HG03066 (cell line): ENCODE data around the gene AQP4.

Source experiments
- ATAC-seq: cut with Tn5 transposase; IDR thresholded peaks from one replicate; pipeline ENCODE4 v1.9.1; 2021; ENCODE audit warnings: low read depth; ENCODE audit not compliant: unreplicated experiment

The AQP4 gene

GRCh38 chr18:26843760-26844159, 21.7 kb downstream of the AQP4 start:
- no peak for ATAC-seq

GRCh38 chr18:26840965-26841364, 24.5 kb downstream of the AQP4 start:
- ATAC-seq = no peak

GRCh38 chr18:26839609-26840008, 25.9 kb downstream of the AQP4 start:
- no peak for ATAC-seq

GRCh38 chr18:26832302-26832701, 33.2 kb downstream of the AQP4 start:
- ATAC-seq = no peak

GRCh38 chr18:26827581-26827980, 37.9 kb downstream of the AQP4 start:
- ATAC-seq = no peak

- ATAC-seq = no peak
These were observed 38.8 kb downstream of the AQP4 start for GRCh38 chr18:26826656-26827235.

GRCh38 chr18:26821181-26821580, 44.3 kb downstream of the AQP4 start:
- no peak for ATAC-seq

- no peak for ATAC-seq
These were observed 46.5 kb downstream of the AQP4 start for GRCh38 chr18:26819046-26819445.

- no peak for ATAC-seq
These were observed 47.0 kb downstream of the AQP4 start for GRCh38 chr18:26818461-26818860.

- peak; percentile 54 for ATAC-seq
These were observed 52.5 kb downstream of the AQP4 start for GRCh38 chr18:26813043-26813442.

- ATAC-seq = no peak
These were observed 53.0 kb downstream of the AQP4 start for GRCh38 chr18:26812462-26812861.

- no peak for ATAC-seq
These were observed 56.2 kb downstream of the AQP4 start for GRCh38 chr18:26809346-26809745.

GRCh38 chr18:26806224-26806623, 59.3 kb downstream of the AQP4 start:
- no peak for ATAC-seq

GRCh38 chr18:26804519-26804918, 61.0 kb downstream of the AQP4 start:
- ATAC-seq = no peak

GRCh38 chr18:26803643-26804042, 61.9 kb downstream of the AQP4 start:
- ATAC-seq = no peak

GRCh38 chr18:26802330-26803200, 62.9 kb downstream of the AQP4 start:
- no peak for ATAC-seq
